Tibial nerve (tissue), 4 donors: Measurements from ENCODE around the gene MYL10. TPM values are rescaled to one million over a fixed set of nuclear protein-coding genes. Genes with fewer than 3 reads are reported as not detected.
"Not testable (repeated sequence)": the region's sequence is repeated elsewhere in the genome, so short reads cannot be mapped to it uniquely, and the experiment has no call there.

Source experiments
- DNase-seq, 2 donors: peaks; one replicate each; pipeline ENCODE4 v3.0.0-alpha.2; 2019; ENCODE audit warnings: low spot score in 2 of 2
- H3K27ac ChIP-seq, 4 donors: fragments of 200-600 bp; sonication (generic) in 3 of 4; one replicate each; pipeline ENCODE4 v1.5.1; 2017 to 2019; ENCODE audit warnings: mild to moderate bottlenecking in 1 of 4
- H3K27me3 ChIP-seq, 2 donors: fragments of 200-600 bp; sonication (generic) in 1 of 2; one replicate each; pipeline versions ENCODE4 v1.5.1 to v1.6.0; 2017 to 2019
- H3K36me3 ChIP-seq, 3 donors: fragments of 200-600 bp; sonication (generic); one replicate each; pipeline ENCODE4 v1.5.1; 2018 to 2019
- H3K4me1 ChIP-seq, 4 donors: fragments of 200-600 bp; sonication (generic) in 3 of 4; one replicate each; pipeline ENCODE4 v1.5.1; 2017 to 2019
- H3K4me3 ChIP-seq, 4 donors: fragments of 200-600 bp; sonication (generic) in 3 of 4; one replicate each; pipeline ENCODE4 v1.5.1; 2017 to 2019; ENCODE audit warnings: mild to moderate bottlenecking in 1 of 4, moderate library complexity in 1 of 4
- H3K9me3 ChIP-seq, 4 donors: fragments of 200-600 bp; sonication (generic) in 3 of 4; one replicate each; pipeline ENCODE4 v1.5.1; 2017 to 2019
- EP300 ChIP-seq, 2 donors: sonication (generic); formaldehyde crosslinking; IDR thresholded peaks; one replicate each; pipeline ENCODE4 v1.6.1; 2017; ENCODE audit warnings: antibody characterized with exemption in 2 of 2, mild to moderate bottlenecking in 1 of 2
- POLR2A ChIP-seq, 2 donors: fragments of 450-650 bp; IDR thresholded peaks; one replicate each; pipeline ENCODE4 v1.6.1; 2017; ENCODE audit warnings: antibody characterized with exemption in 2 of 2, mild to moderate bottlenecking in 2 of 2, moderate library complexity in 2 of 2
- WGBS, 2 donors: methylation state at CpG; one replicate each; pipeline ENCODE4 v1.1.5; 2018; 5-methylcytosine and 5-hydroxymethylcytosine counted together
- total RNA-seq, 4 donors: library from RNA; depleted of rRNA; stranded (reverse); fragments of >200 nt; gene quantifications; one replicate each; pipeline ENCODE4 v1.1.0, GENCODE V29; 2016
- TF ChIP-seq, protein P1 (sequence below), 5 experiments: fragments of 200-600 bp in 3 of 5; fragments of 450-650 bp in 2 of 5; sonication (generic) in 3 of 5; IDR thresholded peaks; one replicate each; pipeline ENCODE4 v1.5.1; 2016 to 2019; ENCODE audit warnings: antibody characterized with exemption in 5 of 5, mild to moderate bottlenecking in 3 of 5, moderate library complexity in 2 of 5

MYL10 gene
- total RNA-seq, 4 donors from 2014 or later, result not detected

DNA sequence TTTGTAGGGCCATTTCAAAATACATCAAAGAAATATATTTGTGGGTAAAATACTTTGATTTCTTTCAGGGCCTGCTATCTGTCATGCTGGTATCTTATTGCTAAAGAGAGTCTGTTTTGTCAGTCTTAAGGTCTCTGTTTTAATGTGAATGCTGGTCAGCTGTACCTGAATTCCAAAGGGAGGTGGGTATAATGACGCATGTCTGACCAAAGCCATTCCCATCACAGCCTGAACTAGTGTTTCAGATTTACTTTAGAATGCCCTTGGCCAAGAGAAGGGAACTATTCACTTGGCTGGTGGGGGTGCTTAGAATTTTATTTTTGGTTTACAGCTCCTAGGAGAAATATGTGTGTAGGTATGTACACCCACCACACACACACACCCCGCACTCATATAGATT lies 30.6 kb upstream of the MYL10 start:
- TF ChIP-seq, protein P1, sequence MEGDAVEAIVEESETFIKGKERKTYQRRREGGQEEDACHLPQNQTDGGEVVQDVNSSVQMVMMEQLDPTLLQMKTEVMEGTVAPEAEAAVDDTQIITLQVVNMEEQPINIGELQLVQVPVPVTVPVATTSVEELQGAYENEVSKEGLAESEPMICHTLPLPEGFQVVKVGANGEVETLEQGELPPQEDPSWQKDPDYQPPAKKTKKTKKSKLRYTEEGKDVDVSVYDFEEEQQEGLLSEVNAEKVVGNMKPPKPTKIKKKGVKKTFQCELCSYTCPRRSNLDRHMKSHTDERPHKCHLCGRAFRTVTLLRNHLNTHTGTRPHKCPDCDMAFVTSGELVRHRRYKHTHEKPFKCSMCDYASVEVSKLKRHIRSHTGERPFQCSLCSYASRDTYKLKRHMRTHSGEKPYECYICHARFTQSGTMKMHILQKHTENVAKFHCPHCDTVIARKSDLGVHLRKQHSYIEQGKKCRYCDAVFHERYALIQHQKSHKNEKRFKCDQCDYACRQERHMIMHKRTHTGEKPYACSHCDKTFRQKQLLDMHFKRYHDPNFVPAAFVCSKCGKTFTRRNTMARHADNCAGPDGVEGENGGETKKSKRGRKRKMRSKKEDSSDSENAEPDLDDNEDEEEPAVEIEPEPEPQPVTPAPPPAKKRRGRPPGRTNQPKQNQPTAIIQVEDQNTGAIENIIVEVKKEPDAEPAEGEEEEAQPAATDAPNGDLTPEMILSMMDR (IDR thresholded peaks at IDR 0.05), result no peak
- TF ChIP-seq EP300 (IDR thresholded peaks at IDR 0.05) (no peak), POLR2A (IDR thresholded peaks at IDR 0.05) (no peak)
- DNase-seq, result no peak
- Histone ChIP-seq H3K27ac (no peak overlapping the region), H3K4me3 (no peak overlapping the region), H3K36me3 (no peaks in the 10 kb centered on the region), H3K4me1 (no peaks in the 10 kb centered on the region), H3K27me3 (peaks cover 0 to 4% of the 10 kb centered on the region in 2 donors), H3K9me3 (peaks cover 0 to 11% (median 0%) of the 10 kb centered on the region in 4 donors)
- 73 to 76% methylated on average over 2 of the region's 2 CpGs for WGBS, 2 donors

- no peak for DNase-seq
- WGBS, 2 donors, result 62 to 64% methylated on average over 5 of the region's 5 CpGs
- Histone ChIP-seq H3K27ac (no peak overlapping the region), H3K27me3 (peaks cover 0 to 4% of the 10 kb centered on the region in 2 donors), H3K36me3 (no peaks in the 10 kb centered on the region), H3K4me3 (no peak overlapping the region), H3K9me3 (no peaks in the 10 kb centered on the region), H3K4me1 (no peaks in the 10 kb centered on the region)
- TF ChIP-seq EP300 (IDR thresholded peaks at IDR 0.05), result no peak
- no peak for TF ChIP-seq POLR2A (IDR thresholded peaks at IDR 0.05)
These were observed 28.1 kb upstream of the MYL10 start for GRCh38 chr7:101657171-101657570.

DNA sequence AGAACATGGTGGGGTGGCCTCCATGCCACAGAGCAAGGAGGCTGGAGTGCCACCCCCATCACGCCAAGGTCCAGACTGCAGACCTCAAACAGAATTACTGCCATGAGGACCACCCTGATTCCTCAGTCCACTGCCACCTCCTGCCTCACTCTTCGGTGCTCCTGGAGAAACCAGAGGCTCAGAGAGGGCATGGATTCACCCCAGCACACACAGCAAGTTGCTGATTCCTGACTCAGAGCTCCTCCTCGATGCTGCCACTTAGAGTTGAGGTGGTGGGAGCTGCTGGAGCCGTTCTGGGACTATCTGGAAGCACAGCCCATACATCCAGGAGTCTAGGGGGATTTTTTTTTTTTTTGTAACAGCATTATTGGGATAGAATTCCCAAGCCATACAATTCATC lies 22.0 kb upstream of the MYL10 start:
- no peak for DNase-seq
- no peaks in the 10 kb centered on the region for H3K4me1 ChIP-seq
- 65 to 68% methylated on average over 4 of the region's 4 CpGs for WGBS, 2 donors
- H3K27ac ChIP-seq, result no peak overlapping the region
- H3K4me3 ChIP-seq, result no peak overlapping the region
- H3K27me3 ChIP-seq, result no peaks in the 10 kb centered on the region
- H3K9me3 ChIP-seq, result no peaks in the 10 kb centered on the region
- H3K36me3 ChIP-seq, result no peaks in the 10 kb centered on the region
- TF ChIP-seq POLR2A (IDR thresholded peaks at IDR 0.05) (no peak), EP300 (IDR thresholded peaks at IDR 0.05) (no peak)
- TF ChIP-seq, protein P1 (IDR thresholded peaks at IDR 0.05), result no peak

- WGBS, 2 donors, result 42 to 52% methylated on average over 8 of the region's 8 CpGs
- no peak overlapping the region for H3K27ac ChIP-seq
- H3K9me3 ChIP-seq, result no peaks in the 10 kb centered on the region
- no peak for TF ChIP-seq EP300 (IDR thresholded peaks at IDR 0.05)
- TF ChIP-seq, protein P1 (IDR thresholded peaks at IDR 0.05), result no peak
- no peak for TF ChIP-seq POLR2A (IDR thresholded peaks at IDR 0.05)
- H3K36me3 ChIP-seq, result no peaks in the 10 kb centered on the region
- H3K4me3 ChIP-seq, result no peak overlapping the region
- H3K4me1 ChIP-seq, result no peaks in the 10 kb centered on the region
- H3K27me3 ChIP-seq, result no peaks in the 10 kb centered on the region
- no peak for DNase-seq
These were observed 21.5 kb upstream of the MYL10 start for GRCh38 chr7:101650579-101651081.

DNA sequence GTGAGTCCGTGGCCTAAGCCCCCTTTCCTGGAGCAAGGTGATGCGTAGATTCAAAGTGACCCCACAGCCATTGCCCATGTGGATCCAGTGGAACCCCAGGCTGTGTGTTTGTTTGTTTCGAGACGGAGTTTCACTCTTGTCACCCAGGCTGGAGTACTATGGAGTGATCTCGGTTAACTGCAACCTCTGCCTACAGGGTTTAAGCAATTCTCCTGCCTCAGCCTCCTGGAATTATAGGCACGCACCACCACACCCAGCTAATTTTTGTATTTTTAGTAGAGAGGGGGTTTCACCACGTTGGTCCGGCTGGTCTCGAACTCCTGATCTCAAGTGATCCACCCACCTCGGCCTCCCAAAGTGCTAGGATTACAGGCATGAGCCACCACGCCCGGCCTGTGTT lies 18.8 kb upstream of the MYL10 start:
- not testable (repeated sequence) for DNase-seq, H3K4me3 ChIP-seq, H3K4me1 ChIP-seq, H3K9me3 ChIP-seq, H3K27ac ChIP-seq, H3K36me3 ChIP-seq, H3K27me3 ChIP-seq
- 84 to 89% methylated on average over 12 of the region's 12 CpGs for WGBS, 2 donors

- no peaks in the 10 kb centered on the region for H3K4me1 ChIP-seq
- WGBS, 2 donors, result 82 to 92% methylated on average over 9 to 13 of the region's 13 CpGs
- no peaks in the 10 kb centered on the region for H3K27me3 ChIP-seq
- no peaks in the 10 kb centered on the region for H3K9me3 ChIP-seq
- no peak for DNase-seq
- H3K27ac ChIP-seq, result no peak overlapping the region
- H3K36me3 ChIP-seq, result no peaks in the 10 kb centered on the region
- no peak overlapping the region for H3K4me3 ChIP-seq
- no peak for TF ChIP-seq POLR2A (IDR thresholded peaks at IDR 0.05)
- TF ChIP-seq, protein P1 (IDR thresholded peaks at IDR 0.05), result no peak
- TF ChIP-seq EP300 (IDR thresholded peaks at IDR 0.05), result no peak
These were observed 16.9 kb upstream of the MYL10 start for GRCh38 chr7:101645951-101646350.
